Measurements from ENCODE around the gene LSR. TPM values are rescaled to one million over a fixed set of nuclear protein-coding genes. Genes with fewer than 3 reads are reported as not detected.

LSR gene
- total and polyA plus RNA-seq, 5 experiments from 2014 or later, result 36.7 to 106 (median 59.9) TPM

DNA sequence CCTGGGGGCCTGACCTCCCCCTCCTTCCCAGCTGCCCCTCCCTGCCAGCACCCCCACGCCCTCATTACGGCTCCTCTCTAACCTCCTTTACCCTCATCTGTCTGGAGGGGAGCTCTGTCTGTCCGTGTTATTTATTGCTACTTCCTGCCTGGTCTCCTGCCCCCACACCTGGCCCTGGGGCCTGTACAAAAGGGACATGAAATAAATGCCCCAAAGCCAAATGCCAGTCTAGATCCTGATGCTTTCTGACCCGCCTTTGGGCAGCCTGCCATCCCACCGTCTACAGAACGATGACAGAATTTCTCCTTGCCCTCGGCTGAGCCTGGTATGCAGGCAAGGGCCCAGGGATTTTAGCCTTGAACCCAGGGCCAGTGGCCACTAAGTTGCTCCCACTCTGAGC, 64.8 kb downstream of the LSR start:
- H3K27ac Mint-ChIP-seq, result peak overlapping the region in 1 of 10 donors; percentile 6
- POLR2A ChIA-PET, result interaction anchor here (0.5 kb wide), 1 partner anchor 12 kb away, joined by 3 read pairs; no protein-coding TSS in a partner anchor
- peaks cover 0 to 2% (median 0%) of the 10 kb centered on the region in 5 donors for H3K27me3 Mint-ChIP-seq
- no peaks in the 10 kb centered on the region for H3K36me3 Mint-ChIP-seq
- no peaks in the 10 kb centered on the region for H3K9me3 Mint-ChIP-seq
- DNase-seq (no peak), ATAC-seq (no peak)
- H3K4me3 Mint-ChIP-seq, result no peak overlapping the region
- H3K4me1 Mint-ChIP-seq, result peaks cover 1 to 26% (median 5%) of the 10 kb centered on the region in 4 donors

DNA sequence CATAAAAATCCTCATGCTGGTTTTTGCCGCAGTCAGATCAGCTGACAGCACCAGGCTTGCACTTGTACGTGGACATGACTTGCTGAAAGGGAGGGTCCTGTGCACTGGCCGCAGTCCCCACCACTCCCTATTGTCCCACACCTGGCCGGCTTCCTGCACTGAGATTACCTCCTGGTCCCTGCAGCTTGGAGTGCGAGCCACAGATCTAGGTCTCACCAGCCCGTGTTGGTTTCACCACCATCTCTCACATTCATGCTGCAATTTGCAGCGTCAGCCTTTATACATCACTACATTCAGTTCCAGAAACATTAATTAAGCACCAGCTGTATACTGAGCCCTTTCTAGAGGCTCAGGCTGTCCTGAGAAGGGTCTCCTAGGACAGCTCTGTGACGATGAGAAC, 65.2 kb downstream of the LSR start:
- Mint-ChIP-seq H3K4me1 (peaks cover 4 to 30% (median 9%) of the 10 kb centered on the region in 4 donors), H3K4me3 (no peak overlapping the region), H3K27ac (peak overlapping the region in 1 of 10 donors; percentile 79), H3K27me3 (peaks cover 0 to 2% (median 0%) of the 10 kb centered on the region in 5 donors), H3K9me3 (no peaks in the 10 kb centered on the region), H3K36me3 (no peaks in the 10 kb centered on the region)
- DNase-seq (no peak), ATAC-seq (no peak)
- POLR2A ChIA-PET, result interaction anchor here (0.5 kb wide), 1 partner anchor 12 kb away, joined by 3 read pairs; no protein-coding TSS in a partner anchor

- Mint-ChIP-seq H3K4me1 (peaks cover 4 to 34% (median 11%) of the 10 kb centered on the region in 4 donors), H3K27ac (peak overlapping the region in 1 of 10 donors; percentile 79)
- POLR2A ChIA-PET, result no interaction called here
Measured at GRCh38 chr19:35314858-35315470, 66.2 kb downstream of the LSR start.

GRCh38 chr19:35315883-35316282, 67.1 kb downstream of the LSR start:
- Mint-ChIP-seq H3K27ac (no peak overlapping the region), H3K4me1 (peaks cover 4 to 43% (median 9%) of the 10 kb centered on the region in 4 donors), H3K36me3 (no peaks in the 10 kb centered on the region), H3K4me3 (no peak overlapping the region), H3K9me3 (no peaks in the 10 kb centered on the region), H3K27me3 (peaks cover 0 to 2% (median 0%) of the 10 kb centered on the region in 5 donors)
- no peak for DNase-seq
- ATAC-seq, result no peak
- POLR2A ChIA-PET, result no interaction called here

More at GRCh38 chr19:35314858-35315470, 66.2 kb downstream of the LSR start:
- ATAC-seq (no peak), DNase-seq (no peak)
- H3K27me3 Mint-ChIP-seq, result peaks cover 0 to 2% (median 0%) of the 10 kb centered on the region in 5 donors
- no peak overlapping the region for H3K4me3 Mint-ChIP-seq
- H3K36me3 Mint-ChIP-seq, result no peaks in the 10 kb centered on the region
- H3K9me3 Mint-ChIP-seq, result no peaks in the 10 kb centered on the region

- Mint-ChIP-seq H3K27ac (peak overlapping the region in 1 of 10 donors; percentile 56), H3K4me3 (no peak overlapping the region), H3K27me3 (peaks cover 0 to 3% (median 0%) of the 10 kb centered on the region in 5 donors), H3K4me1 (peaks cover 4 to 50% (median 9%) of the 10 kb centered on the region in 4 donors), H3K9me3 (peaks cover 0 to 2% (median 0%) of the 10 kb centered on the region in 9 donors), H3K36me3 (no peaks in the 10 kb centered on the region)
- DNase-seq (no peak), ATAC-seq (no peak)
- POLR2A ChIA-PET, result no interaction called here
Measured at GRCh38 chr19:35316560-35316959, 67.8 kb downstream of the LSR start.

Other genes with a start within 250 kb of the LSR start
- 100 to 1,000 TPM; 317 to 335 TPM for gene GRAMD1A, start 248.7 kb upstream of the LSR start, total RNA-seq
- 10 to 100 TPM; 29.5 to 77.0 (median 42.0) TPM for gene GRAMD1A, start 248.7 kb upstream of the LSR start, polyA plus RNA-seq
- 1 to 10 TPM; 1.6 to 2.1 TPM for gene SCN1B, start 218.5 kb upstream of the LSR start, total RNA-seq
- gene SCN1B, start 218.5 kb upstream of the LSR start, polyA plus RNA-seq, result under 1 TPM in 2 of 3 donors, not detected in 1; 0.27 to 0.28 TPM
- gene HPN, start 207.3 kb upstream of the LSR start, total RNA-seq, result under 1 TPM in 1 of 2 experiments, not detected in 1; 0.16 TPM
- gene HPN, start 207.3 kb upstream of the LSR start, polyA plus RNA-seq, result under 1 TPM in 1 of 3 donors, not detected in 2; 0.16 TPM
- gene FXYD3, start 133.2 kb upstream of the LSR start, total RNA-seq, result not detected
- not detected for gene FXYD3, start 133.2 kb upstream of the LSR start, polyA plus RNA-seq
- gene LGI4, start 113.9 kb upstream of the LSR start, total RNA-seq, result 1 to 10 TPM in 1 of 2 experiments, under 1 TPM in 1; 0.52 to 1.6 TPM
- gene LGI4, start 113.9 kb upstream of the LSR start, polyA plus RNA-seq, result under 1 TPM in 1 of 3 donors, not detected in 2; 0.18 TPM
- gene FXYD1, start 110.2 kb upstream of the LSR start, total RNA-seq, result 1 to 10 TPM in 1 of 2 experiments, not detected in 1; 1.1 TPM
- under 1 TPM in 2 of 3 donors, not detected in 1; 0.77 TPM for gene FXYD1, start 110.2 kb upstream of the LSR start, polyA plus RNA-seq
- 1 to 10 TPM; 5.4 to 6.4 TPM for gene FXYD7, start 105.7 kb upstream of the LSR start, total RNA-seq
- gene FXYD7, start 105.7 kb upstream of the LSR start, polyA plus RNA-seq, result 10 to 100 TPM in 1 of 3 donors, 1 to 10 TPM in 2; 3.7 to 10.2 (median 8.8) TPM
- gene FXYD5, start 94.3 kb upstream of the LSR start, total RNA-seq, result 100 to 1,000 TPM; 339 to 351 TPM
- 100 to 1,000 TPM; 281 to 544 (median 452) TPM for gene FXYD5, start 94.3 kb upstream of the LSR start, polyA plus RNA-seq
- not detected for gene FAM187B, start 20.3 kb upstream of the LSR start, total RNA-seq
- not detected for gene FAM187B, start 20.3 kb upstream of the LSR start, polyA plus RNA-seq
- gene USF2, start 20.0 kb downstream of the LSR start, total RNA-seq, result 100 to 1,000 TPM; 226 to 232 TPM
- gene USF2, start 20.0 kb downstream of the LSR start, polyA plus RNA-seq, result 1 to 10 TPM; 4.5 to 6.9 (median 5.2) TPM
- 1 to 10 TPM; 2.5 to 2.6 TPM for gene HAMP, start 33.5 kb downstream of the LSR start, total RNA-seq
- gene HAMP, start 33.5 kb downstream of the LSR start, polyA plus RNA-seq, result under 1 TPM in 1 of 3 donors, not detected in 2; 0.06 TPM
- not detected for gene MAG, start 43.2 kb downstream of the LSR start, total RNA-seq
- under 1 TPM in 1 of 3 donors, not detected in 2; 0.08 TPM for gene MAG, start 43.2 kb downstream of the LSR start, polyA plus RNA-seq
- 10 to 100 TPM; 20.0 to 21.1 TPM for gene CD22, start 80.2 kb downstream of the LSR start, total RNA-seq
- gene CD22, start 80.2 kb downstream of the LSR start, polyA plus RNA-seq, result under 1 TPM in 2 of 3 donors, not detected in 1; 0.46 to 0.73 TPM
- not detected for gene FFAR1, start 98.9 kb downstream of the LSR start, total RNA-seq
- not detected for gene FFAR1, start 98.9 kb downstream of the LSR start, polyA plus RNA-seq
- not detected for gene FFAR3, start 109.5 kb downstream of the LSR start, total RNA-seq
- gene FFAR3, start 109.5 kb downstream of the LSR start, polyA plus RNA-seq, result not detected
- not detected for gene GPR42, start 122.1 kb downstream of the LSR start, total RNA-seq
- not detected for gene GPR42, start 122.1 kb downstream of the LSR start, polyA plus RNA-seq
- not detected for gene FFAR2, start 199.3 kb downstream of the LSR start, total RNA-seq
- gene FFAR2, start 199.3 kb downstream of the LSR start, polyA plus RNA-seq, result not detected
- gene KRTDAP, start 241.5 kb downstream of the LSR start, total RNA-seq, result not detected
- gene KRTDAP, start 241.5 kb downstream of the LSR start, polyA plus RNA-seq, result not detected